GM18951 (cell line): ENCODE measurements around the gene HS3ST5.

ENCODE experiments used
- POLR2A ChIP-seq: IDR thresholded peaks from 4 replicates; pipeline ENCODE4 v1.6.1; 2011; ENCODE audit warnings: mild to moderate bottlenecking; ENCODE audit not compliant: insufficient read length, insufficient read depth; ENCODE audit errors: extremely low read depth
- in situ Hi-C: fragments of 300-500 bp; cut with MboI; formaldehyde crosslinking; loops from one replicate; pipeline ENCODE4 v1.12.0; 2022; ENCODE audit warnings: low sequenced_read_pairs, mixed read lengths, inconsistent platforms; ENCODE audit not compliant: unreplicated experiment

HS3ST5 gene

GRCh38 chr6:114140416-114140815 is 202.4 kb downstream of the HS3ST5 start:
- in situ Hi-C loops = no loop called here
- TF ChIP-seq POLR2A = no peak

GRCh38 chr6:114138577-114139248 is 204.1 kb downstream of the HS3ST5 start:
- in situ Hi-C loops = no loop called here
- TF ChIP-seq POLR2A = no peak

GRCh38 chr6:114135363-114135971 is 207.4 kb downstream of the HS3ST5 start:
- in situ Hi-C loops = no loop called here
- no peak for TF ChIP-seq POLR2A

GRCh38 chr6:114133816-114134215 is 209.0 kb downstream of the HS3ST5 start:
- in situ Hi-C loops = no loop called here
- TF ChIP-seq POLR2A = no peak

- TF ChIP-seq POLR2A = no peak
- in situ Hi-C loops = no loop called here
Measured at GRCh38 chr6:114131945-114132344, 210.9 kb downstream of the HS3ST5 start.

- in situ Hi-C loops = no loop called here
- TF ChIP-seq POLR2A = no peak
Measured at GRCh38 chr6:114125576-114125975, 217.2 kb downstream of the HS3ST5 start.

GRCh38 chr6:114121913-114122662 is 220.7 kb downstream of the HS3ST5 start:
- TF ChIP-seq POLR2A = no peak
- in situ Hi-C loops = no loop called here

GRCh38 chr6:114119056-114119455 is 223.8 kb downstream of the HS3ST5 start:
- no peak for TF ChIP-seq POLR2A
- in situ Hi-C loops = no loop called here

GRCh38 chr6:114115652-114116051 is 227.2 kb downstream of the HS3ST5 start:
- no peak for TF ChIP-seq POLR2A
- in situ Hi-C loops = no loop called here

- in situ Hi-C loops = no loop called here
- no peak for TF ChIP-seq POLR2A
Measured at GRCh38 chr6:114108119-114109002, 234.5 kb downstream of the HS3ST5 start.

GRCh38 chr6:114106020-114106419 is 236.8 kb downstream of the HS3ST5 start:
- no peak for TF ChIP-seq POLR2A

GRCh38 chr6:114101255-114101654 is 241.6 kb downstream of the HS3ST5 start:
- in situ Hi-C loops = no loop called here

More at GRCh38 chr6:114106020-114106419, 236.8 kb downstream of the HS3ST5 start:
- in situ Hi-C loops = no loop called here

More at GRCh38 chr6:114101255-114101654, 241.6 kb downstream of the HS3ST5 start:
- TF ChIP-seq POLR2A = no peak
